NCI-H187 treated with DMSO at 0.1 percent for 48 hours (cell line): ENCODE data around the gene CCDC181.
A peak's percentile ranks its signal among the peaks of the same experiment; 100 is the strongest.
"Not testable (repeated sequence)": the region's sequence is repeated elsewhere in the genome, so short reads cannot be mapped to it uniquely, and the experiment has no call there.

Experiments
- DNase-seq: peaks from one replicate; lab custom pipeline; 2025; lab: John Stamatoyannopoulos, UW

Gene CCDC181

DNA sequence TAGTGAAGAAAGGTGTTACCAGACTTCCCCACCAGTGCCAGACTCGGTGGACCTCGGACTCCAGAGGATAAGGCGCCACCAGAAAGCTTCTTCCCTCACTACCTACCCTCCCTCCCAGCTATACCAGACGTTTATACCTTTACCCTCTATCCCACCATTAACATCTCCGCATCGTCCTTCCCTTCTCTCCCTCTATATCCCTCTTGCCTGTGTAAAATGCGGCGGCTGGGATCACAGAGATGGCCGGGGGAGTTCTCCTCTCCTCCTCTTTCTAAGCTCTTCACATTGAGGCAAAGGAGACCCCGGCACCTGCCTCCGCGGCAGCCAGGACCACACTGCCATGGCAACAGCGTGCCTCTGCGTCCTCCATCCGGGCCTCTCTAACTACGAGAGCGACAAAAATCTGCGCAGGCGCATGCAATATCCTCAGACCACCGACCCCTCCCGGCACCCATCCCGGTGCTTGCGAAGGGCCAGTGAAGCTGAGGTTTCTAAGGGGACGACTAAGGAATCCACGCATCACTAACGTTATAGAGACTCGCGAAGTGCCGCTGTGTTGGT, at the start of gene CCDC181:
CCDC181 (minus strand) TSS at position 394 of the 561 bp plus-strand sequence. CDS start 2,547 bp downstream, outside the sequence.
- DNase-seq: peak; percentile 78

DNA sequence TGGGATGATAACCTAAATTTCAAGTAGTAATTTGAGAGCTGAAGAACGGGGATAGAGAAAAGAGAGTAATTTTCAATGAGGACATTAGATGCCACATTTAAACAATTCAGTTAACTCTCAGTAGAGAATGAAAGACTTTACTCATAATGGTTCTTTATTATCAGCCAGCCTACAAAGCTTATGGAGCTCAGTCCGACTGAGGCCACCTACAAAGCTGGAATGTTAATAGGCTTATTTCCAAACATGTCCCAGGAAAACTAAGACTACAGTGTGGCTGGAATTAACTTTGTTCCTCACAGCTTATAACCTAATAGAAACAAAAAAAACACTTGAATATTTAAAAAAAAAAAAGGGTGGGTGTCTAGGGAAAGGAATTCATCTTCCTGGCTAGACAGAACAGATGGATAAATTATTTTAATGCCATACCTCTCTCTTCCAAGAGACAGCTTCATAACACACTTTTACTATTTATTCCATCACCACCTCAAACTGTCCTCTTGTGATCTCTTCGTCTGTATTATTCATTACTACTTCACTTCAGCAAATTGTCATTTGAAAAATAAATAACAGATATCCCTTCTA, 48.6 kb upstream of the CCDC181 start:
- DNase-seq: no peak

DNA sequence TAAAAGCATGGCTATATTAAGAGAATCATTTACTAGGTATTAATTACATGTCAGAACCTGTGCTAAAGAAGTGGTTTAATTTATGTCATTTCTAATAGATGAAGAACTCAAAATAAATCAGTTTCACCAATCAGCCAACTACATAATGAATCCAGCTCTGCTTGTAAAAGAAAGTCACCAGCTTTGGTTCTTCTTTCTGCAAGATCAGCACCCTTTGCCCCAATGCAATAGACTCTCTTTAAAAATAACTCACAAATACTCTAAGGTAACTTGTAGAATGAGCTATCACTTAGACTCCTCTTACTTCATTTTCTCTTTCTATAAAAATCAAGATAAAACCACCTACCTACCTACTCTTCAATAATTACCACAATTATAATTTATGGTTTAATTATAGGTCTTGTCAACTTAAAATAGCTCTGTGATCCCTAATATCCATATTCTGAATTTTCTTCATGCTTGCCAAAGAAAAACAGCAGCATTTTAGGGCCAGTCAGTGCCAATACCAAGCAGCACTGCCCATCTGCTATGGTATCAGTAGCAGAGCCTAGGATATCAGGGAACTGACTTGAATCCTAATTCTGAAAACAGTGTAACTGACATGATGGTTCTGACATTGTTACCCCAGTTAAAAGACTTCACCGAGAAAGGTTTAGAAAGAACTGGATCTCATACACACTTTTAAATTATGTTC, 47.2 kb upstream of the CCDC181 start:
- DNase-seq: no peak

GRCh38 chr1:169473347-169473746, 46.1 kb upstream of the CCDC181 start:
- DNase-seq: no peak

GRCh38 chr1:169472738-169473137, 45.5 kb upstream of the CCDC181 start:
- DNase-seq: no peak

- no peak for DNase-seq
Observed at GRCh38 chr1:169468982-169469381, 41.7 kb upstream of the CCDC181 start.

DNA sequence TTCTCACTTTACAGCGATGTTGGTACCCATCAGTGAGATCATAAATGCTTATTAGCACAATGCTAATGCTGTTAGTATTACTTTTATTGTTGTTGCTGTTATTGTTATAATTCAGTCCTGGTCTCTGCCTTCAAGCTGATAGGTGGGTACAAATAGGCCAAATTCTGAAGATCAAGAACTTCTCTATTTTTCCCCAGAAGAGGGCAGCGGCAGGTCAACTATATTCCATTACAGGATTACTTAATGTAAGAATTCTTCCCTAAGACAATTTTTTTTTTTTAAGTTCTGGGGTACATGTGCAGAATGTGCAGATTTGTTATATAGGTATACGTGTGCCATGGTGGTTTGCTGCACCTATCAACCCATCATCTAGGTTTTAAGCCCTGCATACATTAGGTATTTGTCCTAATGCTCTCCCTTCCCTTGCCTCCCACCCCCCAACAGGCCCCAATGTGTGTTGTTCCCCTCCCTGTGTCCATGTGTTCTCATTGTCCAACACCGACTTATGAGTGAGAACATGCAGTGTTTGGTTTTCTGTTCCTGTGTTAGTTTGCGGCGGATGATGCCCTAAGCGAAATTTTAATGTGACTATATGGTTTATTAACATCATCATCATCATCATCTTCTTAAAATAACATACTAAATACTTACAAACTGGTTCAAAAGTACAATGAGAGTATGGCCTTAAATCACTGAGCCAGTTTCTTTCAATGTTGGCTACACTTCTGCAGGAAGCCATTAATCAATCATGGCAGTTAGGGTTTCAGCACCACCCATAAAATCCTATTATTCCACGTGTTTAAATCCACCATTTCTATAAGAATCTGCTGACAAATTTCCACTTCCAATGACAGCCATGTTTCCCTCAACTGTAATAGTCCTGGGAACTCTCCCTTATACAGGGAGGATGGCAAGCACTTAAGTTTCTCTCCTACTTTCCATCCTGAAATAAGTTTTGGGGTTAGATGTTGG, 39.3 kb upstream of the CCDC181 start:
- DNase-seq: no peak

GRCh38 chr1:169465281-169465680, 38.0 kb upstream of the CCDC181 start:
- no peak for DNase-seq

DNA sequence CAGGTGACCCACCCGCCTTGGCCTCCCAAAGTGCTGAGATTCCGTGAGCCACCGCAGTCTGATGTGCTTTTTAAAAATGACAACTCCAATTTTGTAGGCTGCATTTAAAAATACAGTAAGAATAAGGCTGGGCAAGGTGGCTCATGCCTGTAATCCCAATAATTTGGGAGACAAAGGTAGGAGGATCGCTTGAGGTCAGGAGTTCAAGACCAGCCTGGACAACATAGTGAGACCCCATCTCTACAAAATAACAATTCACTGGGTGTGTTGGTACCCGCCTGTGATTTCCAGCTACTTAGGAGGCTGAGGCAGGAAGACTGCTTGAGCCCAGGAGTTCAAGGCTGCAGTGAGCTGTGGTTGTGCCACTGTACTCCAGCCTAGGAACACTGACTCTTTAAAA, 35.1 kb upstream of the CCDC181 start:
- DNase-seq: no peak

- no peak for DNase-seq
Observed at GRCh38 chr1:169461390-169462000, 34.2 kb upstream of the CCDC181 start.

GRCh38 chr1:169460191-169460833, 33.0 kb upstream of the CCDC181 start:
- no peak for DNase-seq

- DNase-seq: no peak
Observed at GRCh38 chr1:169457443-169457842, 30.2 kb upstream of the CCDC181 start.

GRCh38 chr1:169456029-169456428, 28.8 kb upstream of the CCDC181 start:
- DNase-seq: no peak

- DNase-seq: no peak
Observed at GRCh38 chr1:169452921-169453320, 25.6 kb upstream of the CCDC181 start.

GRCh38 chr1:169451218-169451824, 24.0 kb upstream of the CCDC181 start:
- no peak for DNase-seq

- DNase-seq: no peak
Observed at GRCh38 chr1:169443923-169444322, 16.6 kb upstream of the CCDC181 start.

GRCh38 chr1:169426174-169426705, 1.0 kb downstream of the CCDC181 start:
- no peak for DNase-seq

DNA sequence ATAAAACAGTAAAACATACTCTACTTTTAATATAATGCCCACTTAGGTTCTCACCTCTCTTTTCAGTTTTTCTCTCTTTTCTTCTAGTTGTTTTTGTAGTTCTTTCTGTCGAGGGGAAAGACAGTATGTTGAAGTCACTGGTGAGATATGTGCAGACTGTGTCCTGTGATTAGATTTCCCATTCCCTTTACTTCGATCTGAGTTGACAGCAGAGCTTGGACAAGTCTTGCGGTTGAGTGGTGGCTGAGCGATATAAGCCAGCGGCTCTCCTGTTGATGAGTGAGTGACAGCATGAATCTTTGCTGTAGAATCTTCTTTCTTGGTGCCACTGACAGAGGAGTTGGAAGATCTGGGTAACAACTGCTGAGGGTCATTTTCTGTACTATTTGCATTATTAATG, 6.0 kb downstream of the CCDC181 start:
- no peak for DNase-seq

DNA sequence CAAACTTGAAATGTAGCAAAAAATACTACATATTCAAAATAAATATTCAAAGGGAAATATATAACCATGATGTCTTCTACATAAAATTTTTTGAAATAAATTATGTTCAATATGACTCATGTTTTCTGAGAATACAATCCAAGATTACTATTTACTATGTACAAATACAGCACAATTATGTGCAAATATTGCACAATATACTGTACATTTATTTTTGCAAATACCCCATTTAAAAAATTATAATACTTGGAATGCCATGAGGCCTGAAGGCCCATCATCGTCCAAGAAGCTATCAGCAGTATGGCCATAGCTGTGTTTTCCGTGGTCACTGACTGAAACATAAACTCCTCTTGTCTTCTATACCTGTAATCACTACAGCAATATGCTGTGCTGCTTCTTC, 12.3 kb downstream of the CCDC181 start:
- no peak for DNase-seq

DNA sequence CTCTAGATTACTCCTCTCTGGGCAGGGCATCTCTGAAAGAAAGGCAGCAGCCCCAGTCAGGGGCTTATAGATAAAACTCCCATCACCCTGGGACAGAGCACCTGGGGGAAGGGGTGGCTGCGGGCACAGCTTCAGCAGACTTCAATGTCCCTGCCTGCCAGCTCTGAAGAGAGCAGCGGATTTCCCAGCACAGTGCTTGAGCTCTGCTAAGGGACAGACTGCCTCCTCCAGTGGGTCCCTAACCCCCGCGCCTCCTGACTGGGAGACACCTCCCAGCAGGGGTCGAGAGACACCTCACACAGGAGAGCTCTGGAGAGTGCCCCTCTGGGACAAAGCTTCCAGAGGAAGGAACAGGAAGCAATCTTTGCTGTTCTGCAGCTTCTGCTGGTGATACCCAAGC, 18.9 kb downstream of the CCDC181 start:
- DNase-seq: not testable (repeated sequence)

- DNase-seq: not testable (repeated sequence)
Observed at GRCh38 chr1:169402578-169402977, 24.7 kb downstream of the CCDC181 start.
